Liver (tissue), 9 donors: ENCODE measurements around the gene NAA38. TPM values are rescaled to one million over a fixed set of nuclear protein-coding genes. Genes with fewer than 3 reads are reported as not detected.

ENCODE experiments used
- DNase-seq: peaks from one replicate; pipeline ENCODE4 v3.0.0-alpha.2; 2017; ENCODE audit warnings: low spot score
- H3K27ac ChIP-seq, 2 donors: one replicate each; pipeline ENCODE4 v1.7.0; 2013; ENCODE audit warnings: inconsistent platforms in 2 of 2, low read length in 2 of 2, control low read depth in 1 of 2, low read depth in 1 of 2, mild to moderate bottlenecking in 1 of 2
- H3K27me3 ChIP-seq, 4 donors: one replicate each; pipeline versions ENCODE4 v1.6.1 to v1.7.0; 2013; ENCODE audit warnings: low read length in 3 of 4, inconsistent platforms in 1 of 4, mild to moderate bottlenecking in 1 of 4, moderate library complexity in 1 of 4; ENCODE audit not compliant: control insufficient read depth in 4 of 4, insufficient read depth in 4 of 4
- H3K36me3 ChIP-seq, 4 donors: one replicate each; pipeline versions ENCODE4 v1.6.1 to v1.7.0; 2013; ENCODE audit warnings: low read length in 3 of 4, mild to moderate bottlenecking in 3 of 4, low read depth in 1 of 4, moderate library complexity in 1 of 4; ENCODE audit not compliant: control insufficient read depth in 4 of 4, insufficient read depth in 3 of 4
- H3K4me1 ChIP-seq, 4 donors: one replicate each; pipeline versions ENCODE4 v1.6.1 to v1.7.0; 2013; ENCODE audit warnings: low read length in 3 of 4, mild to moderate bottlenecking in 3 of 4, moderate library complexity in 1 of 4; ENCODE audit not compliant: control insufficient read depth in 4 of 4, insufficient read depth in 4 of 4
- H3K4me3 ChIP-seq, 3 donors: one replicate each; pipeline versions ENCODE4 v1.6.1 to v1.7.0; 2013; ENCODE audit warnings: low read length in 3 of 3, control low read depth in 1 of 3, low read depth in 1 of 3, mild to moderate bottlenecking in 1 of 3
- H3K9ac ChIP-seq, 2 donors: one replicate each; pipeline ENCODE4 v1.7.0; 2013; ENCODE audit warnings: low read length in 2 of 2, mild to moderate bottlenecking in 2 of 2, moderate library complexity in 2 of 2, control low read depth in 1 of 2, low read depth in 1 of 2
- H3K9me3 ChIP-seq, 4 donors: one replicate each; pipeline versions ENCODE4 v1.6.1 to v1.7.0; 2013; ENCODE audit warnings: low read length in 3 of 4; ENCODE audit not compliant: control insufficient read depth in 4 of 4
- CTCF ChIP-seq: fragments of 150-350 bp; IDR thresholded peaks from 2 replicates; pipeline ENCODE4 v1.5.1; 2017; ENCODE audit warnings: improper control_type of control experiment, low read depth, low read length; ENCODE audit not compliant: missing input control
- EGR1 ChIP-seq, 2 donors: IDR thresholded peaks; 2 replicates each; pipeline ENCODE4 v1.6.1; 2016 to 2018; ENCODE audit warnings: antibody characterized with exemption in 2 of 2, low read depth in 2 of 2
- FOXA1 ChIP-seq: IDR thresholded peaks from 2 replicates; pipeline ENCODE4 v1.6.1; 2016; ENCODE audit warnings: antibody characterized with exemption
- FOXA2 ChIP-seq: IDR thresholded peaks from 2 replicates; pipeline ENCODE4 v1.6.1; 2016; ENCODE audit warnings: antibody characterized with exemption
- GABPA ChIP-seq, 2 donors: IDR thresholded peaks in 1 of 2; conservative IDR thresholded peaks in 1 of 2; 2 replicates each; pipeline ENCODE4 v1.6.1; 2016; ENCODE audit warnings: antibody characterized with exemption in 2 of 2, mild to moderate bottlenecking in 1 of 2, moderate library complexity in 1 of 2
- HNF4A ChIP-seq, 2 donors: conservative IDR thresholded peaks; 2 replicates each; pipeline ENCODE4 v1.6.1; 2016; ENCODE audit warnings: antibody characterized with exemption in 2 of 2, mild to moderate bottlenecking in 2 of 2
- HNF4G ChIP-seq: IDR thresholded peaks from 2 replicates; pipeline ENCODE4 v1.6.1; 2016; ENCODE audit warnings: antibody characterized with exemption
- JUND ChIP-seq, 2 donors: IDR thresholded peaks; 2 replicates each; pipeline ENCODE4 v1.6.1; 2016; ENCODE audit warnings: antibody characterized with exemption in 2 of 2
- NR2F2 ChIP-seq: IDR thresholded peaks from 2 replicates; pipeline ENCODE4 v1.6.1; 2016; ENCODE audit warnings: antibody characterized with exemption
- RAD21 ChIP-seq, 2 donors: IDR thresholded peaks; 2 replicates each; pipeline ENCODE4 v1.6.1; 2016; ENCODE audit warnings: antibody characterized with exemption in 2 of 2, mild to moderate bottlenecking in 2 of 2
- RXRA ChIP-seq, 2 donors: IDR thresholded peaks; 2 replicates each; pipeline ENCODE4 v1.6.1; 2017 to 2018; ENCODE audit warnings: antibody characterized with exemption in 2 of 2, mild to moderate bottlenecking in 1 of 2
- SP1 ChIP-seq: IDR thresholded peaks from 2 replicates; pipeline ENCODE4 v1.6.1; 2018; ENCODE audit warnings: antibody characterized with exemption, mild to moderate bottlenecking
- TAF1 ChIP-seq: conservative IDR thresholded peaks from 2 replicates; pipeline ENCODE4 v1.6.1; 2016; ENCODE audit warnings: antibody characterized with exemption, mild to moderate bottlenecking
- YY1 ChIP-seq: IDR thresholded peaks from 2 replicates; pipeline ENCODE4 v1.6.1; 2016; ENCODE audit warnings: antibody characterized with exemption, mild to moderate bottlenecking
- ZBTB33 ChIP-seq: IDR thresholded peaks from 2 replicates; pipeline ENCODE4 v1.6.1; 2016; ENCODE audit warnings: antibody characterized with exemption
- WGBS: extraction: QIAGEN DNeasy Blood & Tissue Kit; methylation state at CpG from one replicate; pipeline ENCODE4 v1.1.7; 2013; 5-methylcytosine and 5-hydroxymethylcytosine counted together
- polyA plus RNA-seq, 2 donors: library from polyadenylated mRNA; stranded (reverse) in 1 of 2; unstranded in 1 of 2; fragments of 200-250 nt in 1 of 2; fragments of >200 nt in 1 of 2; fragmentation: Nextera tagmentation in 1 of 2; extraction: Ambion mirVana in 1 of 2; gene quantifications; one replicate each; pipeline versions ENCODE4 v1.2.1 to v1.2.3, GENCODE V29; 2013 to 2015
- total RNA-seq, 2 donors: library from RNA; depleted of rRNA; stranded (reverse); fragments of >200 nt; gene quantifications; one replicate each; pipeline ENCODE4 v1.2.3, GENCODE V29; 2014
- TF ChIP-seq, protein P1 (sequence below): IDR thresholded peaks from 2 replicates; pipeline ENCODE4 v1.6.1; 2016; ENCODE audit warnings: antibody characterized with exemption
- TF ChIP-seq, protein P2 (sequence below): IDR thresholded peaks from 2 replicates; pipeline ENCODE4 v1.6.1; 2016; ENCODE audit warnings: antibody characterized with exemption, mild to moderate bottlenecking
- TF ChIP-seq, protein P3 (sequence below): IDR thresholded peaks from 2 replicates; pipeline ENCODE4 v1.6.1; 2016; ENCODE audit warnings: antibody characterized with exemption
- donor health status: healthy.
- donor health status: healthy.
- donor health status: healthy.
- donor health status: healthy.
- donor health status: healthy.

Gene NAA38
- total and polyA plus RNA-seq, 4 donors = 24.3 to 118 (median 56.8) TPM

- 83% methylated on average over 5 of the region's 5 CpGs for WGBS
- DNase-seq = no peak
Measured at GRCh38 chr17:7820231-7820630, 37.1 kb downstream of the NAA38 start.

GRCh38 chr17:7818746-7819645 is 38.4 kb downstream of the NAA38 start:
- no peak for TF ChIP-seq NR2F2
- no peak for TF ChIP-seq TAF1
- no peak for TF ChIP-seq SP1
- TF ChIP-seq, protein P1, sequence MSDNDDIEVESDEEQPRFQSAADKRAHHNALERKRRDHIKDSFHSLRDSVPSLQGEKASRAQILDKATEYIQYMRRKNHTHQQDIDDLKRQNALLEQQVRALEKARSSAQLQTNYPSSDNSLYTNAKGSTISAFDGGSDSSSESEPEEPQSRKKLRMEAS = no peak
- TF ChIP-seq ZBTB33 = no peak
- no peak for TF ChIP-seq RXRA (IDR thresholded peaks at IDR 0.05)
- TF ChIP-seq HNF4A (conservative IDR thresholded peaks at IDR 0.05) = no peak
- TF ChIP-seq CTCF = no peak
- TF ChIP-seq JUND (IDR thresholded peaks at IDR 0.05) = no peak
- no peak for TF ChIP-seq YY1
- TF ChIP-seq FOXA1 = no peak
- TF ChIP-seq RAD21 (IDR thresholded peaks at IDR 0.05) = no peak
- TF ChIP-seq, protein P2, sequence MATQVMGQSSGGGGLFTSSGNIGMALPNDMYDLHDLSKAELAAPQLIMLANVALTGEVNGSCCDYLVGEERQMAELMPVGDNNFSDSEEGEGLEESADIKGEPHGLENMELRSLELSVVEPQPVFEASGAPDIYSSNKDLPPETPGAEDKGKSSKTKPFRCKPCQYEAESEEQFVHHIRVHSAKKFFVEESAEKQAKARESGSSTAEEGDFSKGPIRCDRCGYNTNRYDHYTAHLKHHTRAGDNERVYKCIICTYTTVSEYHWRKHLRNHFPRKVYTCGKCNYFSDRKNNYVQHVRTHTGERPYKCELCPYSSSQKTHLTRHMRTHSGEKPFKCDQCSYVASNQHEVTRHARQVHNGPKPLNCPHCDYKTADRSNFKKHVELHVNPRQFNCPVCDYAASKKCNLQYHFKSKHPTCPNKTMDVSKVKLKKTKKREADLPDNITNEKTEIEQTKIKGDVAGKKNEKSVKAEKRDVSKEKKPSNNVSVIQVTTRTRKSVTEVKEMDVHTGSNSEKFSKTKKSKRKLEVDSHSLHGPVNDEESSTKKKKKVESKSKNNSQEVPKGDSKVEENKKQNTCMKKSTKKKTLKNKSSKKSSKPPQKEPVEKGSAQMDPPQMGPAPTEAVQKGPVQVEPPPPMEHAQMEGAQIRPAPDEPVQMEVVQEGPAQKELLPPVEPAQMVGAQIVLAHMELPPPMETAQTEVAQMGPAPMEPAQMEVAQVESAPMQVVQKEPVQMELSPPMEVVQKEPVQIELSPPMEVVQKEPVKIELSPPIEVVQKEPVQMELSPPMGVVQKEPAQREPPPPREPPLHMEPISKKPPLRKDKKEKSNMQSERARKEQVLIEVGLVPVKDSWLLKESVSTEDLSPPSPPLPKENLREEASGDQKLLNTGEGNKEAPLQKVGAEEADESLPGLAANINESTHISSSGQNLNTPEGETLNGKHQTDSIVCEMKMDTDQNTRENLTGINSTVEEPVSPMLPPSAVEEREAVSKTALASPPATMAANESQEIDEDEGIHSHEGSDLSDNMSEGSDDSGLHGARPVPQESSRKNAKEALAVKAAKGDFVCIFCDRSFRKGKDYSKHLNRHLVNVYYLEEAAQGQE = no peak
- TF ChIP-seq, protein P3, sequence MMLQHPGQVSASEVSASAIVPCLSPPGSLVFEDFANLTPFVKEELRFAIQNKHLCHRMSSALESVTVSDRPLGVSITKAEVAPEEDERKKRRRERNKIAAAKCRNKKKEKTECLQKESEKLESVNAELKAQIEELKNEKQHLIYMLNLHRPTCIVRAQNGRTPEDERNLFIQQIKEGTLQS = no peak
- no peak for TF ChIP-seq EGR1 (IDR thresholded peaks at IDR 0.05; ENCODE audit: low read depth in 2 of 2)
- no peak for TF ChIP-seq GABPA (IDR thresholded peaks at IDR 0.05 in 1 of 2, conservative IDR thresholded peaks at IDR 0.05 in 1 of 2)
- TF ChIP-seq FOXA2 = no peak
- no peak for DNase-seq
- H3K27me3 ChIP-seq = no peaks in the 10 kb centered on the region
- H3K36me3 ChIP-seq = no peaks in the 10 kb centered on the region
- H3K9ac ChIP-seq = no peak overlapping the region
- no peak overlapping the region for H3K4me3 ChIP-seq
- WGBS = 88% methylated on average over 27 of the region's 27 CpGs
- no peak overlapping the region for H3K27ac ChIP-seq
- H3K4me1 ChIP-seq = no peaks in the 10 kb centered on the region
- H3K9me3 ChIP-seq = no peaks in the 10 kb centered on the region

More at GRCh38 chr17:7820231-7820630, 37.1 kb downstream of the NAA38 start:
- Histone ChIP-seq H3K4me3 (no peak overlapping the region), H3K27ac (no peak overlapping the region), H3K9ac (no peak overlapping the region), H3K27me3 (no peaks in the 10 kb centered on the region), H3K36me3 (no peaks in the 10 kb centered on the region), H3K9me3 (no peaks in the 10 kb centered on the region), H3K4me1 (no peaks in the 10 kb centered on the region)
- TF ChIP-seq RAD21 (IDR thresholded peaks at IDR 0.05) = no peak
- TF ChIP-seq NR2F2 = no peak
- no peak for TF ChIP-seq SP1
- no peak for TF ChIP-seq JUND (IDR thresholded peaks at IDR 0.05)
- TF ChIP-seq RXRA (IDR thresholded peaks at IDR 0.05) = no peak
- no peak for TF ChIP-seq HNF4G
